ENCODE results near the gene FNDC3B.

DNA sequence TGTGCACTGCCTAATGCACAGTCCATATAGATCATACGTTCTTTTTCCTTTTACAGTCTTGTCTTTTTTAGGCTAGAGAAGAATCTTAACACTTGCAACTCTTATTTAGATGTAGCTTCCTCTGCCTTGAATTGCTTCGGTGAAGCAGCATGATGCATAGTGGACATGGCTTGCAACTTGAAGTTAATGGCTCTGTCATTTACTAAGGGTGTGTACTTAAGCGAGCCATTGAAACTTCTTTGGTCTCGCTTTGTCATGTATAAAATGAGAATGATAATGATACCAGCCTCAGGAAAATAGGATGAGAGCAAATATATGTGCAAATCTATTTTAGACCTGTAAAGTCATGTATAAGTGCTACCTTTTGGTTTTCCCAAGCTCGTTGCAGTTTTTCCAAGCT is 261.5 kb downstream of the FNDC3B start:
- TF ChIP-seq EZH2 (IDR thresholded peaks at IDR 0.05; ENCODE audit: borderline replicate concordance, low read depth, low read length, severe bottlenecking): no peak
- no peak for TF ChIP-seq JUN (IDR thresholded peaks at IDR 0.05; ENCODE audit: borderline replicate concordance, insufficient read depth, insufficient read length, low read depth)
- no peak for TF ChIP-seq POLR2A (IDR thresholded peaks at IDR 0.05; ENCODE audit: low read depth, low read length)
- TF ChIP-seq, protein P1, sequence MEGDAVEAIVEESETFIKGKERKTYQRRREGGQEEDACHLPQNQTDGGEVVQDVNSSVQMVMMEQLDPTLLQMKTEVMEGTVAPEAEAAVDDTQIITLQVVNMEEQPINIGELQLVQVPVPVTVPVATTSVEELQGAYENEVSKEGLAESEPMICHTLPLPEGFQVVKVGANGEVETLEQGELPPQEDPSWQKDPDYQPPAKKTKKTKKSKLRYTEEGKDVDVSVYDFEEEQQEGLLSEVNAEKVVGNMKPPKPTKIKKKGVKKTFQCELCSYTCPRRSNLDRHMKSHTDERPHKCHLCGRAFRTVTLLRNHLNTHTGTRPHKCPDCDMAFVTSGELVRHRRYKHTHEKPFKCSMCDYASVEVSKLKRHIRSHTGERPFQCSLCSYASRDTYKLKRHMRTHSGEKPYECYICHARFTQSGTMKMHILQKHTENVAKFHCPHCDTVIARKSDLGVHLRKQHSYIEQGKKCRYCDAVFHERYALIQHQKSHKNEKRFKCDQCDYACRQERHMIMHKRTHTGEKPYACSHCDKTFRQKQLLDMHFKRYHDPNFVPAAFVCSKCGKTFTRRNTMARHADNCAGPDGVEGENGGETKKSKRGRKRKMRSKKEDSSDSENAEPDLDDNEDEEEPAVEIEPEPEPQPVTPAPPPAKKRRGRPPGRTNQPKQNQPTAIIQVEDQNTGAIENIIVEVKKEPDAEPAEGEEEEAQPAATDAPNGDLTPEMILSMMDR (IDR thresholded peaks at IDR 0.05; ENCODE audit: extremely low read depth in 1 of 2, insufficient read depth in 1 of 2, low read depth in 1 of 2, low read length in 2 of 2): no peak
